ENCODE measurements around the gene OR2A7. TPM values are rescaled to one million over a fixed set of nuclear protein-coding genes. Genes with fewer than 3 reads are reported as not detected.

The OR2A7 gene, protein sequence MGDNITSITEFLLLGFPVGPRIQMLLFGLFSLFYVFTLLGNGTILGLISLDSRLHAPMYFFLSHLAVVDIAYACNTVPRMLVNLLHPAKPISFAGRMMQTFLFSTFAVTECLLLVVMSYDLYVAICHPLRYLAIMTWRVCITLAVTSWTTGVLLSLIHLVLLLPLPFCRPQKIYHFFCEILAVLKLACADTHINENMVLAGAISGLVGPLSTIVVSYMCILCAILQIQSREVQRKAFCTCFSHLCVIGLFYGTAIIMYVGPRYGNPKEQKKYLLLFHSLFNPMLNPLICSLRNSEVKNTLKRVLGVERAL
- total RNA-seq: 0.13 and 0.56 TPM in 2 replicates

DNA sequence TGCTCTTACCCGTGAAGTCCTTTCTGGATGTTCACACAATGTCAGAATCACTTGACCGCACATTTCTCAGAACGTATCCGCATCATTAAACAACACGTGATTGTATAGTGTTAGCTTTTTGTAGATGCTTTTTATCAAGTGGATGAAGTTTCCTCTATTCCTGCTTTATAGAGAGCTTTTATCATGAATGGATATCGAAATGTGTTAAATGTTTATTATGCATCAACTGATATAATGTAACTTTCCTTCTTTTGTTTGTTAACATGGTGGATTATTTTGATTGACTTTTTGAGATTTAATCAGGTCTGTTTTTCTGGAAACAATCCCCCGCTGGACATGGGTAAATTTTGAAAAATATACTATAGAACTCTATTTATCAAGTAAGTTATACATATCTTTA is at the start of gene OR2A7:
Gene OR2A7, minus strand, starts transcription at position 101 of the 400 bp plus-strand sequence. CDS start 5,164 bp downstream, outside the sequence.

DNA sequence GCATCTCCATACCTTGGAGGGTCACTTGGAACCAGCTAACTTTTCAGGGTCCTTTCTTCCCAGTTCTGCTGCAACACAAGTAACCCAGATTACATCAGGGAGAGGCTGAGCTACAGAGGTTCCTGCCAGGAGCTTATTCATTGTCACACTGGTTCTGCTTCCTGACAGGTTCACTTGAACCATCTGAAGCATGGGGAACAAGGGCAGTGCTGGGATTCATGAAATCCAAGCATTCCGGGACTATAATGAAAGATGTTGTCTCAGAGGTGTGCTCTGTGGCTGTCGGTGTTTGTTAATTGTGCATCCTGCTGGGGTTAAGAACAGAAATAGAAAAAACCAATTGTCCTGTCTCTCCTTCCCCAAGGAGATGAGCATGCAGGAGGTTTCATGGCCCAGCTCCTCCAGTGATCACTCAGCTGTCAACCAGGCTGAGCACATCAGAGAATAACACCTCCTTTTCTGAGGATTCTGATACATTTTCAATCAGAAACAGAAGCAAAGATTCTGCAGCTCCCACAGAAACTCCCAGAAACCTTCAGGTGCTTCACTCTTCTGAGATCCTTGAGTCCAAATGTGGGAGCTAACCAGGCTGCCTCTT is 47.4 kb upstream of the OR2A7 start, which contains the start of gene OR2A1:
Gene OR2A1, plus strand, starts transcription at position 548 of the 598 bp plus-strand sequence. CDS start 5,706 bp downstream, outside the sequence.

DNA sequence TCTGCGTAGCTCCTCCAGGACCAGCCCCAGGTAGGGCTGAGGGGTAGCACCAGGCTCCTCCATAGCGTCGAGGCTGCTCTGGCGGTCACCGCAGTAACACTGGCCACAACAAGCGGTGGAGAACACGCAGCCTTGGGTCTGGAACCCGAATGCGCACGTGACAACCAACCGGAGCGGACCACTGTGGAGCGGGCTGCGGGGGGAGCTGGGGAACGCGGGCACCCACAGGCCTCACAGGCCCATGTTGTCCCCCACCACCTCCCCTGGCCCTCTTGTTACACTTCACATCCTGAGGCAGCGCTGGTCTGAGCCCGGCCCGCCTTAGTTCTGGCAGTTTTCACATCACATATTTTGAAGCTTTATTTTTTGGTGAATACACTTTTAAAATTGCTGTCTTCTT is 4.6 kb upstream of the OR2A7 start, which contains the start of gene CTAGE8:
Gene CTAGE8, minus strand, starts transcription at position 101 of the 400 bp plus-strand sequence. Its CDS starts 38 bp downstream, at position 63.

DNA sequence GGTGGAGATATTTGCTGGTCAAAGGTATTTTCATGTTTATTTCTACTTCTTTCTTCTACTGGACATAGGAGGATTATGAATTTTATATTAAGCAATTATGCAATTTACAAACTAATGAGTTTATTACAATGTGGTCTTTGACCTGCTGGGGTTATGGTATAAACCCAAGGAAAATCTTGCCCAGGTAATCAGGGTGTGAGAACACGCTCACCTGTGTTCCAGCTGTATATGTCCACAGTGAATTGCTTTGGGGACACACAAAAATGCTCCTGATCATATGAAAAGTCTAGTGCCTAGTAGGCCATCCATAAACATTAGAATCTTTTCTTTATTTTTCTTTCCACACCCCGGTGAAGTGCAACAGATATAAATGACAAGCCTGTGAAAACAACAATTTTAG is 25.2 kb downstream of the OR2A7 start, which contains the start of gene OR2A42:
Gene OR2A42, minus strand, starts transcription at position 241 of the 400 bp plus-strand sequence. CDS start 6,762 bp downstream, outside the sequence.

Other genes with a start within 250 kb of the OR2A7 start
- gene OR2A5, start 215.8 kb downstream of the OR2A7 start, total RNA-seq: not detected in 2 replicates
- gene OR2A25, start 195.0 kb downstream of the OR2A7 start, total RNA-seq: not detected in 2 replicates
- gene OR2A12, start 178.5 kb downstream of the OR2A7 start, total RNA-seq: not detected in 2 replicates
- not detected in 2 replicates for gene OR2A2, start 155.2 kb downstream of the OR2A7 start, total RNA-seq
- not detected in 2 replicates for gene OR2A14, start 141.6 kb downstream of the OR2A7 start, total RNA-seq
- gene CTAGE4, start 81.3 kb downstream of the OR2A7 start, total RNA-seq: 0.72 TPM in 1 of 2 replicates, not detected in the other
- 0.16 and 1.2 TPM in 2 replicates for gene ARHGEF35, start 69.0 kb downstream of the OR2A7 start, total RNA-seq
- gene OR2A42, start 25.2 kb downstream of the OR2A7 start, total RNA-seq: not detected in 2 replicates
- 0.08 and 0.26 TPM in 2 replicates for gene CTAGE8, start 4.5 kb upstream of the OR2A7 start, total RNA-seq
- 0.13 and 0.24 TPM in 2 replicates for gene OR2A1, start 47.6 kb upstream of the OR2A7 start, total RNA-seq
- 1.7 and 3.4 TPM in 2 replicates for gene ARHGEF5, start 90.6 kb upstream of the OR2A7 start, total RNA-seq
- gene NOBOX, start 138.9 kb upstream of the OR2A7 start, total RNA-seq: not detected in 2 replicates